Choroid plexus epithelial cell (primary cell): ENCODE measurements around the gene WASF1.
A peak's percentile ranks its signal among the peaks of the same experiment; 100 is the strongest.

Experiments used
- DNase-seq: peaks from one replicate; pipeline ENCODE4 v3.0.0-alpha.2; 2010; ENCODE audit warnings: low read depth
- H3K4me3 ChIP-seq: 2 replicates; pipeline ENCODE4 v1.5.1; 2011; ENCODE audit warnings: low read depth, mild to moderate bottlenecking, control low read depth, low read length, moderate library complexity
- TF ChIP-seq, protein P1 (sequence below): conservative IDR thresholded peaks from 2 replicates; pipeline ENCODE4 v1.5.1; 2011; ENCODE audit warnings: low read depth, mild to moderate bottlenecking, control low read depth, inconsistent platforms, low read length, moderate library complexity

WASF1 gene

GRCh38 chr6:110188791-110189190 is 9.3 kb upstream of the WASF1 start:
- peak; percentile 11 for DNase-seq
- no peak overlapping the region for H3K4me3 ChIP-seq
- TF ChIP-seq, protein P1, sequence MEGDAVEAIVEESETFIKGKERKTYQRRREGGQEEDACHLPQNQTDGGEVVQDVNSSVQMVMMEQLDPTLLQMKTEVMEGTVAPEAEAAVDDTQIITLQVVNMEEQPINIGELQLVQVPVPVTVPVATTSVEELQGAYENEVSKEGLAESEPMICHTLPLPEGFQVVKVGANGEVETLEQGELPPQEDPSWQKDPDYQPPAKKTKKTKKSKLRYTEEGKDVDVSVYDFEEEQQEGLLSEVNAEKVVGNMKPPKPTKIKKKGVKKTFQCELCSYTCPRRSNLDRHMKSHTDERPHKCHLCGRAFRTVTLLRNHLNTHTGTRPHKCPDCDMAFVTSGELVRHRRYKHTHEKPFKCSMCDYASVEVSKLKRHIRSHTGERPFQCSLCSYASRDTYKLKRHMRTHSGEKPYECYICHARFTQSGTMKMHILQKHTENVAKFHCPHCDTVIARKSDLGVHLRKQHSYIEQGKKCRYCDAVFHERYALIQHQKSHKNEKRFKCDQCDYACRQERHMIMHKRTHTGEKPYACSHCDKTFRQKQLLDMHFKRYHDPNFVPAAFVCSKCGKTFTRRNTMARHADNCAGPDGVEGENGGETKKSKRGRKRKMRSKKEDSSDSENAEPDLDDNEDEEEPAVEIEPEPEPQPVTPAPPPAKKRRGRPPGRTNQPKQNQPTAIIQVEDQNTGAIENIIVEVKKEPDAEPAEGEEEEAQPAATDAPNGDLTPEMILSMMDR: no peak

DNA sequence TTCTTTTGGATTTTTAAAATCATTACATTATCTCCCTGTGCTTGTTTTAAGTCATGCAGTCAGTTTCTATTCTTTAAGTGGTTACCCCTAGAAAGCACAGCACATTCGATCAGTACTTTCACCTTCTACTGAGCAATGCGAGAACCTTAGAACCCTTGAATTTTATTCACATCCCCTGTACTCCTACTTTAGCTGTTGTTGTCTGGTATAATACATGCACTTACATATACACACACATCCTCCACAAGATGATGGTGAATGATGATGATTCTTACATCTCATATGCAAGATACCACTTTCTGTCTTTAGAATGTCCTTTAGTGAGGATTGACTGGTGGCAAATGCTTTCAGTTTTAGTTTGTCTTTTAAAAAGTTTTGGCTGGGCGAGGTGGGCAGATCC is 6.4 kb upstream of the WASF1 start:
- H3K4me3 ChIP-seq: no peak overlapping the region
- TF ChIP-seq, protein P1: no peak
- no peak for DNase-seq

- TF ChIP-seq, protein P1: no peak
- no peak for DNase-seq
- no peak overlapping the region for H3K4me3 ChIP-seq
Observed at GRCh38 chr6:110183292-110183885, 3.9 kb upstream of the WASF1 start.

- H3K4me3 ChIP-seq: peak overlapping the region; percentile 96
- TF ChIP-seq, protein P1: no peak
- peak; percentile 16 for DNase-seq
Observed at GRCh38 chr6:110181131-110182030, 1.9 kb upstream of the WASF1 start.

DNA sequence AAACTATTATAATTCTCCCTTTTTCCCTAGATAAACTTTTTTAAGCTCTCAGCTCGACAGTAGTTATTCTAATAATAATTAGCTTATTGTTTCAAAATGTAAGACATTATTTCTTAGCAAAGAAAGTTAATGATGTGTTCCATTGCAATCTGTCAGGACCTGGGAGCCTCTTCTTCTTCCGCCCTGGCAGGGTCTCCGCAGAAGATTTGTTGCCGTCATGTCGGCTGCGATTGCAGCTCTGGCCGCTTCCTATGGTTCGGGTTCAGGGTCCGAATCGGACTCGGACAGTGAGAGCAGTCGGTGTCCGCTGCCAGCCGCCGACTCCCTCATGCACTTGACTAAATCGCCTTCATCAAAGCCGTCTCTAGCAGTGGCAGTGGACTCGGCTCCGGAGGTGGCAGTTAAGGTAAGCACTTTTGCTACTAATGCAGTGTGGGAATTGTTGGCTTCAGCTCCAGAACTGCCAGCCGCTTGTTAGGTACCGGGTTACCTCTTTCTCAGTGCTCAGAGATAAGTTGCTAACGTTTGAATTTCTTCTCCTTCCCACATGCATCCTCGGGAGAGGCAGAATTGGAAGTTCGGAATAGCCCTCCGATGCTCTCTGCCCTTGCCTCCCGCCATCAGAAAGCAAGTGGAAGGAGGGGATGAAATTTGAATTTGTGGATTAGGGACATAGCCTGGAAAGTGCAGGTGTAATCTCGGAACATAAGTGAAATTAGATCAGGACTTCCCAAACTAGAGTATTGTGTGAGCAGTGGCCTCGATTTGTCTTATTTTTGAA is 948 bp upstream of the WASF1 start, which contains the start of gene CDC40:
CDC40 (plus strand) TSS at position 200 of the 781 bp plus-strand sequence; CDS start at position 218, 18 bp downstream.
- TF ChIP-seq, protein P1: no peak
- no peak for DNase-seq
- peak within 1 kb of the TSS; percentile 96 for H3K4me3 ChIP-seq

GRCh38 chr6:110178626-110179405 is 654 bp downstream of the WASF1 start:
- TF ChIP-seq, protein P1: peak; percentile 85
- DNase-seq: peak; percentile 79
- H3K4me3 ChIP-seq: peak overlapping the region; percentile 79
